VCaP (cell line): ENCODE results near the gene CCL27.

ENCODE experiments used
- H3K27ac ChIP-seq: fragments of 450-650 bp; 2 replicates; pipeline ENCODE4 v1.5.1; 2017
- CTCF ChIP-seq: fragments of 450-650 bp; conservative IDR thresholded peaks from 2 replicates; pipeline ENCODE4 v1.5.1; 2017; ENCODE audit warnings: mild to moderate bottlenecking, moderate library complexity

CCL27 gene

GRCh38 chr9:34675869-34676268 is 13.4 kb upstream of the CCL27 start:
- no peak for TF ChIP-seq CTCF
- H3K27ac ChIP-seq, result no peak overlapping the region

- peak; percentile 73 for TF ChIP-seq CTCF
- peak overlapping the region; percentile 51 for H3K27ac ChIP-seq
Observed at GRCh38 chr9:34675048-34675714, 12.7 kb upstream of the CCL27 start.

- peak overlapping the region; percentile 51 for H3K27ac ChIP-seq
- no peak for TF ChIP-seq CTCF
Observed at GRCh38 chr9:34674440-34674839, 12.0 kb upstream of the CCL27 start.

GRCh38 chr9:34671307-34671706 is 8.8 kb upstream of the CCL27 start:
- H3K27ac ChIP-seq, result no peak overlapping the region
- no peak for TF ChIP-seq CTCF

- no peak overlapping the region for H3K27ac ChIP-seq
- no peak for TF ChIP-seq CTCF
Observed at GRCh38 chr9:34669809-34670562, 7.5 kb upstream of the CCL27 start.

- TF ChIP-seq CTCF, result no peak
Observed at GRCh38 chr9:34665381-34666250, 3.2 kb upstream of the CCL27 start.

GRCh38 chr9:34665067-34665380 is 2.6 kb upstream of the CCL27 start:
- TF ChIP-seq CTCF, result no peak
- peak overlapping the region; percentile 73 for H3K27ac ChIP-seq

More at GRCh38 chr9:34665381-34666250, 3.2 kb upstream of the CCL27 start:
- peak overlapping the region; percentile 73 for H3K27ac ChIP-seq
